HCT116 (cell line): ENCODE measurements around the gene TMEM14A. TPM values are rescaled to one million over a fixed set of nuclear protein-coding genes. Genes with fewer than 3 reads are reported as not detected.

ENCODE experiments used
- ATAC-seq: fragments of 200-7000 bp; cut with Tn5 transposase; 2 replicates; pipeline ENCODE4 v1.9.1; 2020; ENCODE audit warnings: mild to moderate bottlenecking, moderate library complexity
- BruUV-seq: library from RNA; stranded (reverse); fragments of 400-500 nt; replicated peaks from 2 replicates; lab custom pipeline; 2021; lab: Mats Ljungman, UMichigan
- CTCF ChIA-PET: fragments of 300-600 bp; sonication (Branson Sonifier 250); formaldehyde crosslinking; loops from one replicate; lab custom pipeline; 2021; ENCODE audit warnings: antibody characterized with exemption; lab: Charles Lee
- POLR2A ChIA-PET: fragments of 300-600, 350-600 bp; sonication (Branson Sonifier 250); formaldehyde crosslinking; loops from one replicate; lab custom pipeline; 2021; ENCODE audit warnings: antibody characterized with exemption; lab: Charles Lee
- RAD21 ChIA-PET, 2 experiments: fragments of 300-600 bp; sonication (Branson Sonifier 250); formaldehyde crosslinking; loops; one replicate each; lab custom pipeline; 2023; ENCODE audit warnings: low total read pairs in 2 of 2; ENCODE audit not compliant: uncharacterized antibody in 2 of 2, unreplicated experiment in 2 of 2, low non-redundant PET in 1 of 2; lab: Charles Lee
- DNase-seq: peaks from one replicate; pipeline ENCODE4 v3.0.0-alpha.2; 2010; ENCODE audit warnings: low read depth, low spot score
- H2AFZ ChIP-seq: fragments of 200-600 bp; shearing (Covaris generic), sonication (generic); 2 replicates; pipeline ENCODE4 v1.6.1; 2017; ENCODE audit warnings: low read depth, mixed run types, mixed read lengths, antibody characterized with exemption, low read length; ENCODE audit not compliant: poor library complexity, severe bottlenecking
- H3K27ac ChIP-seq: 2 replicates; pipeline ENCODE4 v1.5.1; 2012; ENCODE audit warnings: low read depth, low read length
- H3K27me3 ChIP-seq: fragments of 200-600 bp; sonication (generic); 2 replicates; pipeline ENCODE4 v1.6.1; 2016; ENCODE audit warnings: mixed run types, low read length, mixed read lengths; ENCODE audit not compliant: insufficient read depth
- H3K36me3 ChIP-seq, 2 experiments: fragments of 200-500 bp in 1 of 2; fragments of 200-600 bp in 1 of 2; sonication (Bioruptor generic) in 1 of 2; sonication (generic) in 1 of 2; 2 replicates each; pipeline versions ENCODE4 v1.5.1 to v1.6.1; 2014 to 2016; ENCODE audit warnings: low read length in 2 of 2, inconsistent platforms in 1 of 2, mixed read lengths in 1 of 2, mixed run types in 1 of 2; ENCODE audit not compliant: insufficient read depth in 2 of 2, control insufficient read depth in 1 of 2
- H3K4me1 ChIP-seq, 2 experiments: fragments of 200-600 bp in 1 of 2; sonication (generic) in 1 of 2; 2 replicates each; pipeline versions ENCODE4 v1.5.1 to v1.6.1; 2012 to 2017; ENCODE audit warnings: low read length in 2 of 2, inconsistent platforms in 1 of 2, mild to moderate bottlenecking in 1 of 2, mixed read lengths in 1 of 2, mixed run types in 1 of 2, moderate library complexity in 1 of 2; ENCODE audit not compliant: insufficient read depth in 2 of 2, control insufficient read depth in 1 of 2
- H3K4me2 ChIP-seq: fragments of 200-600 bp; sonication (generic); 2 replicates; pipeline ENCODE4 v1.6.1; 2017; ENCODE audit warnings: mixed run types, low read length, mixed read lengths
- H3K4me3 ChIP-seq, 2 experiments: fragments of 200-600 bp in 1 of 2; sonication (generic) in 1 of 2; replicated peaks in 1 of 2; 2 replicates each; pipeline ENCODE4 v1.5.1; 2011 to 2016; ENCODE audit warnings: low read length in 2 of 2, control low read depth in 1 of 2, low read depth in 1 of 2, mild to moderate bottlenecking in 1 of 2, mixed read lengths in 1 of 2, mixed run types in 1 of 2
- H3K79me2 ChIP-seq: fragments of 200-600 bp; sonication (generic); 2 replicates; pipeline ENCODE4 v1.6.1; 2017; ENCODE audit warnings: mild to moderate bottlenecking, mixed run types, low read length, moderate library complexity, mixed read lengths; ENCODE audit not compliant: insufficient read depth
- H3K9ac ChIP-seq: fragments of 200-600 bp; sonication (generic); 2 replicates; pipeline ENCODE4 v1.6.1; 2016; ENCODE audit warnings: low read length, mixed read lengths
- H3K9me2 ChIP-seq: fragments of 200-600 bp; sonication (generic), shearing (Covaris generic); 2 replicates; pipeline ENCODE4 v1.6.1; 2017; ENCODE audit warnings: mixed run types, mild to moderate bottlenecking, moderate library complexity; ENCODE audit not compliant: insufficient read depth
- H3K9me3 ChIP-seq, 2 experiments: fragments of 200-500 bp in 1 of 2; fragments of 200-600 bp in 1 of 2; sonication (Bioruptor generic) in 1 of 2; sonication (generic) in 1 of 2; 2 replicates each; pipeline ENCODE4 v1.6.1; 2014 to 2017; ENCODE audit warnings: low read length in 2 of 2, mixed read lengths in 2 of 2, inconsistent platforms in 1 of 2, low read depth in 1 of 2, mild to moderate bottlenecking in 1 of 2, mixed run types in 1 of 2, moderate library complexity in 1 of 2; ENCODE audit not compliant: control insufficient read depth in 1 of 2, insufficient read depth in 1 of 2
- H4K20me1 ChIP-seq: fragments of 200-600 bp; sonication (generic), shearing (Covaris generic); 2 replicates; pipeline ENCODE4 v1.6.1; 2017; ENCODE audit warnings: mixed run types, mild to moderate bottlenecking, moderate library complexity; ENCODE audit not compliant: insufficient read depth
- ATF3 ChIP-seq: IDR thresholded peaks from 2 replicates; pipeline ENCODE4 v1.6.1; 2012
- CBX3 ChIP-seq: IDR thresholded peaks from 2 replicates; pipeline ENCODE4 v1.6.1; 2012; ENCODE audit warnings: low read depth
- CEBPB ChIP-seq: IDR thresholded peaks from 2 replicates; pipeline ENCODE4 v1.6.1; 2012; ENCODE audit warnings: low read depth
- EGR1 ChIP-seq: IDR thresholded peaks from 2 replicates; pipeline ENCODE4 v1.6.1; 2012; ENCODE audit warnings: low read depth
- EZH2 ChIP-seq: fragments of 200-600 bp; sonication (generic); IDR thresholded peaks from 2 replicates; pipeline ENCODE4 v1.6.1; 2017; ENCODE audit warnings: antibody characterized with exemption, mixed run types
- EZH2phosphoT487 ChIP-seq: fragments of 200-600 bp; IDR thresholded peaks from 2 replicates; pipeline ENCODE4 v1.6.1; 2018; ENCODE audit warnings: antibody characterized with exemption, borderline replicate concordance
- FOSL1 ChIP-seq: IDR thresholded peaks from 2 replicates; pipeline ENCODE4 v1.6.1; 2012; ENCODE audit warnings: low read depth
- JUND ChIP-seq: IDR thresholded peaks from 2 replicates; pipeline ENCODE4 v1.6.1; 2012
- MAX ChIP-seq: IDR thresholded peaks from 2 replicates; pipeline ENCODE4 v1.6.1; 2012
- POLR2AphosphoS5 ChIP-seq: IDR thresholded peaks from 2 replicates; pipeline ENCODE4 v1.6.1; 2011; ENCODE audit warnings: mild to moderate bottlenecking, low read depth, low read length, moderate library complexity
- RAD21 ChIP-seq: IDR thresholded peaks from 2 replicates; pipeline ENCODE4 v1.6.1; 2012; ENCODE audit warnings: low read depth, mild to moderate bottlenecking
- SIN3A ChIP-seq: IDR thresholded peaks from 2 replicates; pipeline ENCODE4 v1.6.1; 2012; ENCODE audit warnings: low read depth
- SP1 ChIP-seq: IDR thresholded peaks from 2 replicates; pipeline ENCODE4 v1.6.1; 2012; ENCODE audit warnings: low read depth
- TCF7L2 ChIP-seq: IDR thresholded peaks from 2 replicates; pipeline ENCODE4 v1.7.0; 2011; ENCODE audit warnings: borderline replicate concordance, inconsistent platforms; ENCODE audit not compliant: insufficient read depth, insufficient read length; ENCODE audit errors: extremely low read depth
- YY1 ChIP-seq: IDR thresholded peaks from 2 replicates; pipeline ENCODE4 v1.6.1; 2011; ENCODE audit warnings: low read length, low read depth, moderate library complexity, mild to moderate bottlenecking; ENCODE audit not compliant: insufficient replicate concordance; ENCODE audit errors: extremely low read depth
- ZBTB33 ChIP-seq: IDR thresholded peaks from 2 replicates; pipeline ENCODE4 v1.6.1; 2011; ENCODE audit warnings: mild to moderate bottlenecking, low read length, moderate library complexity; ENCODE audit not compliant: insufficient replicate concordance; ENCODE audit errors: extremely low read depth
- ZFX ChIP-seq: fragments of 450-650 bp; IDR thresholded peaks from 2 replicates; pipeline ENCODE4 v1.6.1; 2017
- ZNF274 ChIP-seq: fragments of 200-500 bp; sonication (Bioruptor generic); IDR thresholded peaks from 2 replicates; pipeline ENCODE4 v1.6.1; 2014; ENCODE audit warnings: mild to moderate bottlenecking, low read depth, low read length, inconsistent platforms
- intact Hi-C: fragments of 100-400 bp; cut with micrococcal nuclease; formaldehyde crosslinking; loops from 2 replicates; pipeline ENCODE4 v1.10.0; 2022
- total RNA-seq: library from RNA; stranded (reverse); gene quantifications from one replicate; pipeline ENCODE4 v1.2.1, GENCODE V29; 2021; ENCODE audit not compliant: unreplicated experiment

The TMEM14A gene
- total RNA-seq, 1 experiment from 2014 or later, result 51.5 TPM

GRCh38 chr6:52735071-52735470 is 64.2 kb downstream of the TMEM14A start:
- ATAC-seq (no peak), DNase-seq (no peak)
- ChIA-PET POLR2A (no interaction called here), RAD21 (no interaction called here), CTCF (no interaction called here)
- TF ChIP-seq CEBPB (no peak), MAX (no peak), ZNF274 (no peak), TCF7L2 (no peak), CBX3 (no peak), YY1 (no peak), ATF3 (no peak), POLR2AphosphoS5 (no peak), ZFX (no peak), EGR1 (no peak), SIN3A (no peak), RAD21 (no peak)
- Histone ChIP-seq H3K9me2 (no peaks in the 10 kb centered on the region), H3K27me3 (no peaks in the 10 kb centered on the region), H3K27ac (no peak overlapping the region), H3K9me3 (no peaks in the 10 kb centered on the region), H3K4me1 (no peaks in the 10 kb centered on the region), H3K4me3 (no peak overlapping the region), H3K4me2 (no peak overlapping the region), H3K79me2 (no peaks in the 10 kb centered on the region), H3K9ac (no peak overlapping the region), H3K36me3 (no peaks in the 10 kb centered on the region), H2AFZ (no peak overlapping the region), H4K20me1 (no peaks in the 10 kb centered on the region)
- BruUV-seq, result no TSS peak
- intact Hi-C loops, result no loop called here

- ATAC-seq, result no peak
- Histone ChIP-seq H3K9me3 (no peaks in the 10 kb centered on the region), H3K36me3 (no peaks in the 10 kb centered on the region), H3K4me1 (no peaks in the 10 kb centered on the region), H3K9ac (no peak overlapping the region), H3K27ac (no peak overlapping the region), H2AFZ (no peak overlapping the region), H3K79me2 (no peaks in the 10 kb centered on the region), H3K4me2 (no peak overlapping the region), H4K20me1 (no peaks in the 10 kb centered on the region), H3K9me2 (no peaks in the 10 kb centered on the region), H3K27me3 (no peaks in the 10 kb centered on the region), H3K4me3 (no peak overlapping the region)
- no peak for TF ChIP-seq EGR1
- TF ChIP-seq SIN3A, result no peak
- no peak for TF ChIP-seq ATF3
- no peak for TF ChIP-seq JUND
- TF ChIP-seq EZH2phosphoT487, result no peak
- no peak for TF ChIP-seq TCF7L2
- TF ChIP-seq SP1, result no peak
- TF ChIP-seq FOSL1, result no peak
- TF ChIP-seq EZH2, result no peak
- no peak for TF ChIP-seq ZBTB33
- intact Hi-C loops, result no loop called here
- POLR2A ChIA-PET, result no interaction called here
- no peak for DNase-seq
- CTCF ChIA-PET, result no interaction called here
- RAD21 ChIA-PET, result no interaction called here
- BruUV-seq, result no TSS peak
Measured at GRCh38 chr6:52736145-52736544, 65.2 kb downstream of the TMEM14A start.
